Measurements from ENCODE around the gene TXK. TPM values are rescaled to one million over a fixed set of nuclear protein-coding genes. Genes with fewer than 3 reads are reported as not detected.

TXK gene
- total and polyA plus RNA-seq, 10 of the 15 experiments (the other 5 are each of a cell fraction or from before 2014, with no cell fraction given) = 0.44 to 2.9 (median 1.4) TPM

DNA sequence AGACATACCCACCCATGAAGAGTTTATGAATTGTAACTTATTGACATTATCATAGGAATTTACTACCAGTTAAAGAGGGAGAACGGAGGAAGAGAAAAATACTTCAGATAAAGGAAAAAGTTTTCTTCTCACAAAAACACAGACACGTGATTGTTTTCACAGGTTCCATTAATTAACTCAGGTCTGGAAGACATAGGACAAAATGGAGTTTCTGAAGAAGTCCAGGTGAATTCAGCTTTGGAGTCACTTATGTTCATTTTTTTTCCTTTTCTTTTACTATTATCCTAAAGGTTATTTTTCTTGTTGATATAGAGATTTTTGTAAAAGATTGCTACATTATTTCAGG is 97.0 kb downstream of the TXK start:
- peaks cover 2% of the 10 kb centered on the region; the same call in 1 of the 3 replicates for H3K9me3 ChIP-seq (replicated peaks; ENCODE audit: control insufficient read depth, insufficient read depth, low read length)
- DNase-seq (ENCODE audit: low read depth, low spot score) (no peak), ATAC-seq (no peak), FAIRE-seq (no peak)
- no peaks in the 10 kb centered on the region for H3K79me2 ChIP-seq (ENCODE audit: control insufficient read depth, insufficient read depth, low read length)
- no peaks in the 10 kb centered on the region for H4K20me1 ChIP-seq (ENCODE audit: control insufficient read depth, insufficient read depth)
- H3K4me1 ChIP-seq (ENCODE audit: control insufficient read depth, insufficient read depth, low read length) = peaks cover 52% of the 10 kb centered on the region
- BruUV-seq (replicated peaks) = no TSS peak
- H3K4me3 ChIP-seq = no peak overlapping the region
- no peak overlapping the region; the same call in 1 of the 2 replicates for H3K4me2 ChIP-seq (ENCODE audit: control insufficient read depth, insufficient read depth)
- WGBS (ENCODE audit: insufficient coverage, insufficient replicate concordance, low lambda C conversion rate, missing lambda C conversion rate) = 0% methylated on average over 2 of the region's 2 CpGs
- ChIA-PET RAD21 (ENCODE audit: unreplicated experiment) (interaction anchor here (1.2 to 7.2 kb wide), 4 partner anchors 10 to 50 kb away, joined by 4 to 121 read pairs (median 4); no protein-coding TSS in a partner anchor), CTCF (interaction anchor here (1.2 to 9.8 kb wide), 4 partner anchors 11 to 48 kb away, joined by 3 to 158 read pairs (median 64); no protein-coding TSS in a partner anchor), POLR2A (interaction anchor here (2.7 kb wide), 1 partner anchor 10 kb away, joined by 29 read pairs; no protein-coding TSS in a partner anchor), SMC1A (ENCODE audit: uncharacterized antibody, unreplicated experiment) (interaction anchor here (1.3 to 11.8 kb wide), 4 partner anchors 9 to 34 kb away, joined by 3 to 268 read pairs (median 4); no protein-coding TSS in a partner anchor)
- no peaks in the 10 kb centered on the region for H3K27me3 ChIP-seq (replicated peaks in 1 of 2; ENCODE audit: control insufficient read depth in 2 of 2, insufficient read depth in 2 of 2, low read length in 1 of 2)
- H3K27ac ChIP-seq (ENCODE audit: control insufficient read depth, insufficient read depth) = peak overlapping the region; percentile 92
- no peak overlapping the region for H3K9ac ChIP-seq (ENCODE audit: control insufficient read depth, insufficient read depth, low read length)
- H3K36me3 ChIP-seq (ENCODE audit: control insufficient read depth in 2 of 2, insufficient read depth in 2 of 2, low read length in 1 of 2) = no peaks in the 10 kb centered on the region
- intact Hi-C loops (cut with micrococcal nuclease; ENCODE audit: unreplicated experiment) = loop anchor here (5.0 to 10.0 kb wide), 2 partner anchors 65 to 542 kb away; no protein-coding TSS in a partner anchor
- H2AFZ ChIP-seq (ENCODE audit: control insufficient read depth, low read depth, low read length) = no peak overlapping the region; the same call in 1 of the 2 replicates
- in situ Hi-C loops (cut with MboI) = no loop called here
- TF ChIP-seq MTA2 (IDR thresholded peaks at IDR 0.05; ENCODE audit: low read depth) (0 out of 2 replicates have a peak, but pooled peaks have one; percentile 11), MAX (IDR thresholded peaks at IDR 0.05; ENCODE audit: low read depth, low read length) (no peak), STAT3 (IDR thresholded peaks at IDR 0.05; ENCODE audit: low read depth, low read length) (no peak), MEF2B (IDR thresholded peaks at IDR 0.05; ENCODE audit: partially characterized antibody, poor library complexity, severe bottlenecking) (peak; percentile 5), NR2C2 (IDR thresholded peaks at IDR 0.05; ENCODE audit: borderline replicate concordance, control insufficient read depth, insufficient read length, low read depth) (no peak), FOS (IDR thresholded peaks at IDR 0.05; ENCODE audit: borderline replicate concordance, extremely low read depth, insufficient read length) (no peak), BMI1 (IDR thresholded peaks at IDR 0.05; ENCODE audit: borderline replicate concordance) (no peak), EGR1 (IDR thresholded peaks at IDR 0.05; ENCODE audit: borderline replicate concordance in 1 of 2, low read depth in 2 of 2, low read length in 2 of 2) (no peak), BCL11A (IDR thresholded peaks at IDR 0.05; ENCODE audit: low read depth, low read length) (no peak), POU2F2 (IDR thresholded peaks at IDR 0.05; ENCODE audit: borderline replicate concordance, low read depth, low read length) (no peak), ZBED1 (IDR thresholded peaks at IDR 0.05; ENCODE audit: borderline replicate concordance) (no peak), EP300 (IDR thresholded peaks at IDR 0.05; ENCODE audit: borderline replicate concordance in 1 of 2, control insufficient read depth in 1 of 2, low read depth in 2 of 2, low read length in 2 of 2) (no peak), BHLHE40 (IDR thresholded peaks at IDR 0.05; ENCODE audit: borderline replicate concordance in 1 of 2, low read depth in 2 of 2, low read length in 1 of 2) (peak in 1 of 2 experiments; percentile 19; a peak in 1 of 4 replicates), CBFB (IDR thresholded peaks at IDR 0.05; ENCODE audit: low read depth) (no peak), PML (IDR thresholded peaks at IDR 0.05; ENCODE audit: low read length) (no peak)
- TF ChIP-seq, protein P1, sequence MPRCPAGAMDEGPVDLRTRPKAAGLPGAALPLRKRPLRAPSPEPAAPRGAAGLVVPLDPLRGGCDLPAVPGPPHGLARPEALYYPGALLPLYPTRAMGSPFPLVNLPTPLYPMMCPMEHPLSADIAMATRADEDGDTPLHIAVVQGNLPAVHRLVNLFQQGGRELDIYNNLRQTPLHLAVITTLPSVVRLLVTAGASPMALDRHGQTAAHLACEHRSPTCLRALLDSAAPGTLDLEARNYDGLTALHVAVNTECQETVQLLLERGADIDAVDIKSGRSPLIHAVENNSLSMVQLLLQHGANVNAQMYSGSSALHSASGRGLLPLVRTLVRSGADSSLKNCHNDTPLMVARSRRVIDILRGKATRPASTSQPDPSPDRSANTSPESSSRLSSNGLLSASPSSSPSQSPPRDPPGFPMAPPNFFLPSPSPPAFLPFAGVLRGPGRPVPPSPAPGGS (IDR thresholded peaks at IDR 0.05; ENCODE audit: borderline replicate concordance, insufficient read depth, low read depth, low read length, poor library complexity, severe bottlenecking) = no peak
- TF ChIP-seq, protein P2, sequence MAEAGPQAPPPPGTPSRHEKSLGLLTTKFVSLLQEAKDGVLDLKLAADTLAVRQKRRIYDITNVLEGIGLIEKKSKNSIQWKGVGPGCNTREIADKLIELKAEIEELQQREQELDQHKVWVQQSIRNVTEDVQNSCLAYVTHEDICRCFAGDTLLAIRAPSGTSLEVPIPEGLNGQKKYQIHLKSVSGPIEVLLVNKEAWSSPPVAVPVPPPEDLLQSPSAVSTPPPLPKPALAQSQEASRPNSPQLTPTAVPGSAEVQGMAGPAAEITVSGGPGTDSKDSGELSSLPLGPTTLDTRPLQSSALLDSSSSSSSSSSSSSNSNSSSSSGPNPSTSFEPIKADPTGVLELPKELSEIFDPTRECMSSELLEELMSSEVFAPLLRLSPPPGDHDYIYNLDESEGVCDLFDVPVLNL (IDR thresholded peaks at IDR 0.05; ENCODE audit: low read depth, low read length) = no peak
- TF ChIP-seq, protein P3, sequence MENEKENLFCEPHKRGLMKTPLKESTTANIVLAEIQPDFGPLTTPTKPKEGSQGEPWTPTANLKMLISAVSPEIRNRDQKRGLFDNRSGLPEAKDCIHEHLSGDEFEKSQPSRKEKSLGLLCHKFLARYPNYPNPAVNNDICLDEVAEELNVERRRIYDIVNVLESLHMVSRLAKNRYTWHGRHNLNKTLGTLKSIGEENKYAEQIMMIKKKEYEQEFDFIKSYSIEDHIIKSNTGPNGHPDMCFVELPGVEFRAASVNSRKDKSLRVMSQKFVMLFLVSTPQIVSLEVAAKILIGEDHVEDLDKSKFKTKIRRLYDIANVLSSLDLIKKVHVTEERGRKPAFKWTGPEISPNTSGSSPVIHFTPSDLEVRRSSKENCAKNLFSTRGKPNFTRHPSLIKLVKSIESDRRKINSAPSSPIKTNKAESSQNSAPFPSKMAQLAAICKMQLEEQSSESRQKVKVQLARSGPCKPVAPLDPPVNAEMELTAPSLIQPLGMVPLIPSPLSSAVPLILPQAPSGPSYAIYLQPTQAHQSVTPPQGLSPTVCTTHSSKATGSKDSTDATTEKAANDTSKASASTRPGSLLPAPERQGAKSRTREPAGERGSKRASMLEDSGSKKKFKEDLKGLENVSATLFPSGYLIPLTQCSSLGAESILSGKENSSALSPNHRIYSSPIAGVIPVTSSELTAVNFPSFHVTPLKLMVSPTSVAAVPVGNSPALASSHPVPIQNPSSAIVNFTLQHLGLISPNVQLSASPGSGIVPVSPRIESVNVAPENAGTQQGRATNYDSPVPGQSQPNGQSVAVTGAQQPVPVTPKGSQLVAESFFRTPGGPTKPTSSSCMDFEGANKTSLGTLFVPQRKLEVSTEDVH (IDR thresholded peaks at IDR 0.05; ENCODE audit: low read depth, partially characterized antibody) = no peak

All from GM12878 (cell line).